ENCODE data around the gene DDA1. TPM values are rescaled to one million over a fixed set of nuclear protein-coding genes. Genes with fewer than 3 reads are reported as not detected.

Gene DDA1
- total and polyA plus RNA-seq, 9 of the 15 experiments (the other 6 are each of a cell fraction or from before 2014, with no cell fraction given): 1.4 to 83.8 (median 33.8) TPM

DNA sequence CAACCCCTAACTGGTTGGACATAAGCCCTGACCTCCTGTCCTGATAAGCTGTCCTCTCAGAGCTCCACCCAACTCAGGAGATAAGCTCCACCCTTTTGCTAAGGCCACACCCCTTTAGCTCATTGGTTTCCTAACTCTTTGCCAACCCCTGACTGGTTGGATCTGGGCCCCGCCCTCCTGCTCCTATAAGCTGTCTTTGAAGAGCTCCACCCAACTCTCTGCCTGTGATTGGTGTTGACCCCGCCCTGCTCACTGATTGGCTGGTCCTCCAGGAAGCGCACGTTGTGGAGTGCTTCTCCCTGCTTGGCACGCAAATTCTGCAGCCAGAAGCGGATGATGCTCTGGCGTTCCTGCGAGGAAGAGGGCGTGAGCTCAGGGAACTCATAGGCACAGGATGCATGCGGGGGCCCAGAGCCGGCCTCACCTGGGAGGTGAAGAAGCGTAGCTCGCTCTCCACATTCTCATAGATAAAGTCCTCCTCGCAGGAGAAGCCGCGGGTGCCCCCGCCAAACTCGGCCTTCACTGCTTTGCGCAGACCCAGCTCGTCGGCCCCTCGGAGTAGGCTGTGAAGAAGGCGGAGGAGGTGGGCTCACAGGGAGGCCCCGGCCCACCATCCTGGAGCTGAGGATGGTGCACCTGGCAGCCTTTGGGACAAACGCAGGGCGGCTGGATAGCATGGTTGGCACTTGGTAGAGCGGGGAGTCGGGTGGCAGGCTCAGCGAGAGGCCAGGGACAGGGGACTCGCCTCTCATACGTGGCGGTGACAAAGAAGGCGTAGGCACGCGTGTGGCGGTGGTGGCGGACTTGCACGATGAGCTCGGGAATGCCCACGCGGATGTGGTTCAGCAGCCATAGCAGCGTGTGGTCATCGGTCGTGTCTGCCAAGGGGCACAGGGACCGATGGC, 23.6 kb downstream of the DDA1 start:
- 81% methylated on average over 45 of the region's 45 CpGs for WGBS (ENCODE audit: insufficient coverage, low coverage, missing lambda C conversion rate)
- in situ Hi-C loops (cut with MboI): no loop called here
- H3K9me1 ChIP-seq (ENCODE audit: control insufficient read depth, insufficient read depth, low read length): no peaks in the 10 kb centered on the region
- H3K4me2 ChIP-seq (ENCODE audit: insufficient read depth, low read length): 0 out of 2 replicates have a peak overlapping the region, but pooled peaks have one; percentile 30
- FAIRE-seq: peak; percentile 99
- peaks cover 13% of the 10 kb centered on the region; the same call in 2 of the 3 replicates for H3K79me2 ChIP-seq (ENCODE audit: control insufficient read depth, insufficient read depth, low read length)
- no peak overlapping the region for H2AFZ ChIP-seq (ENCODE audit: low read depth, low read length)
- H3K27me3 ChIP-seq (ENCODE audit: control insufficient read depth in 2 of 2, insufficient read depth in 2 of 2, low read length in 2 of 2): no peaks in the 10 kb centered on the region
- ChIA-PET CTCF (ENCODE audit: low intra/inter-chr PET ratio) (no interaction called here), POLR2A (interaction anchor here (0.5 to 7.9 kb wide), 18 partner anchors 9 to 1055 kb away, joined by 3 to 78 read pairs (median 3); partner anchors contain the start of gene DDA1)
- H3K4me3 ChIP-seq: no peak overlapping the region
- no peak overlapping the region for H3K27ac ChIP-seq (ENCODE audit: extremely low read depth, low read depth, low read length)
- H3K9me3 ChIP-seq (replicated peaks; ENCODE audit: control insufficient read depth, insufficient read depth, low read depth, low read length): no peaks in the 10 kb centered on the region; the same call in 1 of the 2 replicates
- TSS peak; percentile 17 for BruUV-seq (replicated peaks)
- H3K9ac ChIP-seq (ENCODE audit: insufficient read depth in 1 of 2, low read depth in 2 of 2, low read length in 2 of 2): peak overlapping the region in 1 of 2 experiments; percentile 71; a peak in 2 of 4 replicates
- H3K4me1 ChIP-seq (replicated peaks in 1 of 2; ENCODE audit: control insufficient read depth in 2 of 2, insufficient read depth in 2 of 2, low read length in 2 of 2): peaks cover 22 to 71% of the 10 kb centered on the region in 2 experiments; a peak in 4 of 5 replicates
- H4K20me1 ChIP-seq (replicated peaks; ENCODE audit: control insufficient read depth, insufficient read depth, low read length): no peaks in the 10 kb centered on the region
- intact Hi-C loops (cut with micrococcal nuclease): no loop called here
- ATAC-seq: peak; percentile 78
- H3K36me3 ChIP-seq (ENCODE audit: control insufficient read depth, insufficient read depth, low read length): peaks cover 7% of the 10 kb centered on the region; the same call in 1 of the 3 replicates
- peak; percentile 85 to 97 (median 94) for DNase-seq (ENCODE audit: extremely low read depth in 1 of 4, low spot score in 3 of 4)
- no peak for TF ChIP-seq BRF1 (IDR thresholded peaks at IDR 0.05; ENCODE audit: borderline replicate concordance, extremely low read depth, insufficient read length)
- TF ChIP-seq MYNN (IDR thresholded peaks at IDR 0.05): no peak
- TF ChIP-seq MYNN (CRISPR knock-in tag; IDR thresholded peaks at IDR 0.05): no peak
- no peak for TF ChIP-seq CAMTA2 (CRISPR knock-in tag; conservative IDR thresholded peaks at IDR 0.05)
- TF ChIP-seq XRCC3 (IDR thresholded peaks at IDR 0.05): no peak
- TF ChIP-seq SIX5 (IDR thresholded peaks at IDR 0.05; ENCODE audit: borderline replicate concordance in 1 of 2, insufficient read depth in 1 of 2, low read depth in 1 of 2, low read length in 2 of 2): no peak
- TF ChIP-seq, protein P1, sequence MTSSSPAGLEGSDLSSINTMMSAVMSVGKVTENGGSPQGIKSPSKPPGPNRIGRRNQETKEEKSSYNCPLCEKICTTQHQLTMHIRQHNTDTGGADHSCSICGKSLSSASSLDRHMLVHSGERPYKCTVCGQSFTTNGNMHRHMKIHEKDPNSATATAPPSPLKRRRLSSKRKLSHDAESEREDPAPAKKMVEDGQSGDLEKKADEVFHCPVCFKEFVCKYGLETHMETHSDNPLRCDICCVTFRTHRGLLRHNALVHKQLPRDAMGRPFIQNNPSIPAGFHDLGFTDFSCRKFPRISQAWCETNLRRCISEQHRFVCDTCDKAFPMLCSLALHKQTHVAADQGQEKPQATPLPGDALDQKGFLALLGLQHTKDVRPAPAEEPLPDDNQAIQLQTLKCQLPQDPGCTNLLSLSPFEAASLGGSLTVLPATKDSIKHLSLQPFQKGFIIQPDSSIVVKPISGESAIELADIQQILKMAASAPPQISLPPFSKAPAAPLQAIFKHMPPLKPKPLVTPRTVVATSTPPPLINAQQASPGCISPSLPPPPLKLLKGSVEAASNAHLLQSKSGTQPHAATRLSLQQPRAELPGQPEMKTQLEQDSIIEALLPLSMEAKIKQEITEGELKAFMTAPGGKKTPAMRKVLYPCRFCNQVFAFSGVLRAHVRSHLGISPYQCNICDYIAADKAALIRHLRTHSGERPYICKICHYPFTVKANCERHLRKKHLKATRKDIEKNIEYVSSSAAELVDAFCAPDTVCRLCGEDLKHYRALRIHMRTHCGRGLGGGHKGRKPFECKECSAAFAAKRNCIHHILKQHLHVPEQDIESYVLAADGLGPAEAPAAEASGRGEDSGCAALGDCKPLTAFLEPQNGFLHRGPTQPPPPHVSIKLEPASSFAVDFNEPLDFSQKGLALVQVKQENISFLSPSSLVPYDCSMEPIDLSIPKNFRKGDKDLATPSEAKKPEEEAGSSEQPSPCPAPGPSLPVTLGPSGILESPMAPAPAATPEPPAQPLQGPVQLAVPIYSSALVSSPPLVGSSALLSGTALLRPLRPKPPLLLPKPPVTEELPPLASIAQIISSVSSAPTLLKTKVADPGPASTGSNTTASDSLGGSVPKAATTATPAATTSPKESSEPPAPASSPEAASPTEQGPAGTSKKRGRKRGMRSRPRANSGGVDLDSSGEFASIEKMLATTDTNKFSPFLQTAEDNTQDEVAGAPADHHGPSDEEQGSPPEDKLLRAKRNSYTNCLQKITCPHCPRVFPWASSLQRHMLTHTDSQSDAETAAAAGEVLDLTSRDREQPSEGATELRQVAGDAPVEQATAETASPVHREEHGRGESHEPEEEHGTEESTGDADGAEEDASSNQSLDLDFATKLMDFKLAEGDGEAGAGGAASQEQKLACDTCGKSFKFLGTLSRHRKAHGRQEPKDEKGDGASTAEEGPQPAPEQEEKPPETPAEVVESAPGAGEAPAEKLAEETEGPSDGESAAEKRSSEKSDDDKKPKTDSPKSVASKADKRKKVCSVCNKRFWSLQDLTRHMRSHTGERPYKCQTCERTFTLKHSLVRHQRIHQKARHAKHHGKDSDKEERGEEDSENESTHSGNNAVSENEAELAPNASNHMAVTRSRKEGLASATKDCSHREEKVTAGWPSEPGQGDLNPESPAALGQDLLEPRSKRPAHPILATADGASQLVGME (CRISPR knock-in tag; IDR thresholded peaks at IDR 0.05): 0 out of 2 replicates have a peak, but pooled peaks have one; percentile 38
- TF ChIP-seq CTBP1 (IDR thresholded peaks at IDR 0.05; ENCODE audit: borderline replicate concordance): 0 out of 2 replicates have a peak, but pooled peaks have one; percentile 18
- TF ChIP-seq CREBBP (IDR thresholded peaks at IDR 0.05; ENCODE audit: low read depth, low read length): no peak
- TF ChIP-seq E2F3 (CRISPR knock-in tag; IDR thresholded peaks at IDR 0.05): no peak
- TF ChIP-seq CXXC5 (CRISPR knock-in tag; IDR thresholded peaks at IDR 0.05): peak; percentile 48

All from K562 (cell line).